WERI-Rb-1 (cell line): ENCODE results near the gene PDE8B.

ENCODE experiments used
- DNase-seq: peaks from one replicate; pipeline ENCODE4 v3.0.0-alpha.2; 2020
- H3K27ac ChIP-seq: fragments of 250-450 bp; sonication (Bioruptor Pico); 2 replicates; pipeline ENCODE4 v1.5.1; 2020; ENCODE audit warnings: mild to moderate bottlenecking, moderate library complexity
- H3K27me3 ChIP-seq: fragments of 250-450 bp; sonication (Bioruptor Pico); 2 replicates; pipeline ENCODE4 v1.5.1; 2021; ENCODE audit warnings: mild to moderate bottlenecking, low read depth, moderate library complexity; ENCODE audit not compliant: insufficient read depth, severe bottlenecking
- H3K36me3 ChIP-seq: fragments of 250-450 bp; sonication (Bioruptor Pico); 2 replicates; pipeline ENCODE4 v1.5.1; 2020; ENCODE audit warnings: mild to moderate bottlenecking, moderate library complexity
- H3K4me3 ChIP-seq: 2 replicates; pipeline ENCODE4 v1.5.1; 2011; ENCODE audit warnings: low read depth, mild to moderate bottlenecking, control low read depth, low read length
- H3K9me3 ChIP-seq: fragments of 250-450 bp; sonication (Bioruptor Pico); 2 replicates; pipeline ENCODE4 v1.5.1; 2021; ENCODE audit warnings: mild to moderate bottlenecking, moderate library complexity; ENCODE audit not compliant: severe bottlenecking
- CTCF ChIP-seq: IDR thresholded peaks from 2 replicates; pipeline ENCODE4 v1.5.1; 2011; ENCODE audit warnings: low read depth, mild to moderate bottlenecking, control low read depth, inconsistent platforms, low read length

The PDE8B gene

GRCh38 chr5:77337686-77338085, 127.2 kb downstream of the PDE8B start:
- no peak for DNase-seq
- Histone ChIP-seq H3K36me3 (no peaks in the 10 kb centered on the region), H3K27ac (no peak overlapping the region), H3K4me3 (no peak overlapping the region), H3K27me3 (no peaks in the 10 kb centered on the region), H3K9me3 (no peaks in the 10 kb centered on the region)
- TF ChIP-seq CTCF, result no peak

- H3K36me3 ChIP-seq, result no peaks in the 10 kb centered on the region
- no peak overlapping the region for H3K4me3 ChIP-seq
- no peak overlapping the region for H3K27ac ChIP-seq
- H3K27me3 ChIP-seq, result no peaks in the 10 kb centered on the region
- H3K9me3 ChIP-seq, result no peaks in the 10 kb centered on the region
- no peak for DNase-seq
- no peak for TF ChIP-seq CTCF
Measured at GRCh38 chr5:77339337-77339890, 128.9 kb downstream of the PDE8B start.

- no peak for TF ChIP-seq CTCF
- no peak for DNase-seq
- Histone ChIP-seq H3K36me3 (no peaks in the 10 kb centered on the region), H3K4me3 (no peak overlapping the region), H3K9me3 (no peaks in the 10 kb centered on the region), H3K27me3 (no peaks in the 10 kb centered on the region), H3K27ac (no peak overlapping the region)
Measured at GRCh38 chr5:77343165-77343564, 132.7 kb downstream of the PDE8B start.

GRCh38 chr5:77347435-77348098, 137.1 kb downstream of the PDE8B start:
- no peak for DNase-seq
- Histone ChIP-seq H3K9me3 (no peaks in the 10 kb centered on the region), H3K27ac (no peak overlapping the region), H3K4me3 (no peak overlapping the region), H3K27me3 (no peaks in the 10 kb centered on the region), H3K36me3 (no peaks in the 10 kb centered on the region)
- TF ChIP-seq CTCF, result no peak

GRCh38 chr5:77353251-77353650, 142.8 kb downstream of the PDE8B start:
- Histone ChIP-seq H3K27me3 (no peaks in the 10 kb centered on the region), H3K9me3 (no peaks in the 10 kb centered on the region), H3K4me3 (no peak overlapping the region), H3K36me3 (no peaks in the 10 kb centered on the region), H3K27ac (no peak overlapping the region)
- DNase-seq, result no peak
- no peak for TF ChIP-seq CTCF

- no peaks in the 10 kb centered on the region for H3K36me3 ChIP-seq
Measured at GRCh38 chr5:77354454-77354853, 144.0 kb downstream of the PDE8B start.

More at GRCh38 chr5:77354454-77354853, 144.0 kb downstream of the PDE8B start:
- no peaks in the 10 kb centered on the region for H3K9me3 ChIP-seq
- no peaks in the 10 kb centered on the region for H3K27me3 ChIP-seq
- no peak for TF ChIP-seq CTCF
- H3K4me3 ChIP-seq, result no peak overlapping the region
- DNase-seq, result no peak
- no peak overlapping the region for H3K27ac ChIP-seq
